T-helper 2 cell treated with Interferon-gamma antibody and Interleukin-4, amounts not matched to agents 5 μg/mL and 100 μg/mL, for 36 hours (primary cell): ENCODE data around the gene HSPA9.

Source experiments
- DNase-seq: peaks from one replicate; pipeline ENCODE4 v3.0.0; 2021; ENCODE audit warnings: low spot score
- H3K27ac Mint-ChIP-seq: one replicate; pipeline ENCODE4 v1.8.0; 2021; ENCODE audit warnings: mild to moderate bottlenecking, mixed read lengths
- H3K27me3 Mint-ChIP-seq: one replicate; pipeline ENCODE4 v1.8.0; 2021; ENCODE audit warnings: low read depth, mixed read lengths
- H3K36me3 Mint-ChIP-seq: one replicate; pipeline ENCODE4 v1.8.0; 2021; ENCODE audit warnings: low read depth, mixed read lengths
- H3K4me1 Mint-ChIP-seq: one replicate; pipeline ENCODE4 v1.8.0; 2021; ENCODE audit warnings: low read depth, mixed read lengths
- H3K4me3 Mint-ChIP-seq: one replicate; pipeline ENCODE4 v1.8.0; 2022; ENCODE audit warnings: mild to moderate bottlenecking, moderate library complexity, mixed read lengths
- H3K9me3 Mint-ChIP-seq: one replicate; pipeline ENCODE4 v1.8.0; 2021; ENCODE audit warnings: mixed read lengths

The HSPA9 gene

GRCh38 chr5:138542180-138542955, 32.8 kb downstream of the HSPA9 start:
- Mint-ChIP-seq H3K27me3 (no peaks in the 10 kb centered on the region), H3K36me3 (peaks cover 30% of the 10 kb centered on the region), H3K4me1 (peaks cover 52% of the 10 kb centered on the region), H3K27ac (peak overlapping the region; percentile 100), H3K9me3 (no peaks in the 10 kb centered on the region), H3K4me3 (peak overlapping the region; percentile 95)
- DNase-seq: no peak

GRCh38 chr5:138541511-138542179, 33.6 kb downstream of the HSPA9 start:
- Mint-ChIP-seq H3K9me3 (no peaks in the 10 kb centered on the region), H3K4me1 (peaks cover 56% of the 10 kb centered on the region), H3K27ac (peak overlapping the region; percentile 100), H3K27me3 (no peaks in the 10 kb centered on the region), H3K4me3 (peak overlapping the region; percentile 95), H3K36me3 (peaks cover 32% of the 10 kb centered on the region)
- no peak for DNase-seq

- DNase-seq: no peak
- no peaks in the 10 kb centered on the region for H3K9me3 Mint-ChIP-seq
- no peak overlapping the region for H3K27ac Mint-ChIP-seq
- H3K4me1 Mint-ChIP-seq: peaks cover 46% of the 10 kb centered on the region
- no peak overlapping the region for H3K4me3 Mint-ChIP-seq
- no peaks in the 10 kb centered on the region for H3K27me3 Mint-ChIP-seq
- H3K36me3 Mint-ChIP-seq: peaks cover 35% of the 10 kb centered on the region
Observed at GRCh38 chr5:138539791-138540190, 35.4 kb downstream of the HSPA9 start.

GRCh38 chr5:138538943-138539627, 36.1 kb downstream of the HSPA9 start:
- Mint-ChIP-seq H3K27me3 (no peaks in the 10 kb centered on the region), H3K9me3 (no peaks in the 10 kb centered on the region), H3K36me3 (peaks cover 37% of the 10 kb centered on the region), H3K27ac (no peak overlapping the region), H3K4me1 (peaks cover 39% of the 10 kb centered on the region), H3K4me3 (no peak overlapping the region)
- no peak for DNase-seq

- peak overlapping the region; percentile 17 for H3K27ac Mint-ChIP-seq
- H3K36me3 Mint-ChIP-seq: peaks cover 39% of the 10 kb centered on the region
- no peaks in the 10 kb centered on the region for H3K9me3 Mint-ChIP-seq
- no peak for DNase-seq
- H3K4me1 Mint-ChIP-seq: peaks cover 40% of the 10 kb centered on the region
- no peak overlapping the region for H3K4me3 Mint-ChIP-seq
- H3K27me3 Mint-ChIP-seq: no peaks in the 10 kb centered on the region
Observed at GRCh38 chr5:138536665-138537315, 38.4 kb downstream of the HSPA9 start.

- no peak overlapping the region for H3K4me3 Mint-ChIP-seq
- peak overlapping the region; percentile 18 for H3K27ac Mint-ChIP-seq
- no peaks in the 10 kb centered on the region for H3K27me3 Mint-ChIP-seq
- DNase-seq: no peak
- H3K36me3 Mint-ChIP-seq: peaks cover 35% of the 10 kb centered on the region
- peaks cover 38% of the 10 kb centered on the region for H3K4me1 Mint-ChIP-seq
- no peaks in the 10 kb centered on the region for H3K9me3 Mint-ChIP-seq
Observed at GRCh38 chr5:138536215-138536614, 39.0 kb downstream of the HSPA9 start.

- Mint-ChIP-seq H3K27ac (no peak overlapping the region), H3K4me3 (no peak overlapping the region), H3K9me3 (no peaks in the 10 kb centered on the region), H3K27me3 (no peaks in the 10 kb centered on the region), H3K36me3 (peaks cover 29% of the 10 kb centered on the region), H3K4me1 (peaks cover 25% of the 10 kb centered on the region)
- DNase-seq: no peak
Observed at GRCh38 chr5:138533973-138534941, 40.9 kb downstream of the HSPA9 start.

GRCh38 chr5:138529812-138530211, 45.4 kb downstream of the HSPA9 start:
- Mint-ChIP-seq H3K27ac (no peak overlapping the region), H3K4me1 (peaks cover 20% of the 10 kb centered on the region)

GRCh38 chr5:138528744-138529469, 46.3 kb downstream of the HSPA9 start:
- peaks cover 20% of the 10 kb centered on the region for H3K4me1 Mint-ChIP-seq
- no peak overlapping the region for H3K27ac Mint-ChIP-seq
- no peak overlapping the region for H3K4me3 Mint-ChIP-seq

More at GRCh38 chr5:138529812-138530211, 45.4 kb downstream of the HSPA9 start:
- Mint-ChIP-seq H3K27me3 (no peaks in the 10 kb centered on the region), H3K9me3 (no peaks in the 10 kb centered on the region), H3K36me3 (peaks cover 24% of the 10 kb centered on the region), H3K4me3 (no peak overlapping the region)
- no peak for DNase-seq

GRCh38 chr5:138528208-138528607, 47.0 kb downstream of the HSPA9 start:
- no peak overlapping the region for H3K27ac Mint-ChIP-seq
- no peak overlapping the region for H3K4me3 Mint-ChIP-seq
- DNase-seq: no peak
- peaks cover 14% of the 10 kb centered on the region for H3K36me3 Mint-ChIP-seq
- peaks cover 17% of the 10 kb centered on the region for H3K4me1 Mint-ChIP-seq
- H3K9me3 Mint-ChIP-seq: no peaks in the 10 kb centered on the region
- no peaks in the 10 kb centered on the region for H3K27me3 Mint-ChIP-seq

More at GRCh38 chr5:138528744-138529469, 46.3 kb downstream of the HSPA9 start:
- DNase-seq: no peak
- no peaks in the 10 kb centered on the region for H3K27me3 Mint-ChIP-seq
- peaks cover 16% of the 10 kb centered on the region for H3K36me3 Mint-ChIP-seq
- H3K9me3 Mint-ChIP-seq: no peaks in the 10 kb centered on the region

GRCh38 chr5:138527170-138527569, 48.0 kb downstream of the HSPA9 start:
- H3K27me3 Mint-ChIP-seq: no peaks in the 10 kb centered on the region
- H3K4me1 Mint-ChIP-seq: peaks cover 17% of the 10 kb centered on the region
- no peak overlapping the region for H3K27ac Mint-ChIP-seq
- H3K9me3 Mint-ChIP-seq: no peaks in the 10 kb centered on the region
- DNase-seq: no peak
- peaks cover 11% of the 10 kb centered on the region for H3K36me3 Mint-ChIP-seq
- no peak overlapping the region for H3K4me3 Mint-ChIP-seq

GRCh38 chr5:138523406-138523805, 51.8 kb downstream of the HSPA9 start:
- no peaks in the 10 kb centered on the region for H3K9me3 Mint-ChIP-seq
- DNase-seq: no peak
- H3K27me3 Mint-ChIP-seq: no peaks in the 10 kb centered on the region
- no peak overlapping the region for H3K4me3 Mint-ChIP-seq
- peak overlapping the region; percentile 1 for H3K27ac Mint-ChIP-seq
- H3K4me1 Mint-ChIP-seq: peaks cover 12% of the 10 kb centered on the region
- H3K36me3 Mint-ChIP-seq: peaks cover 20% of the 10 kb centered on the region
